Caco-2 (cell line): ENCODE data around the gene OR51E1. TPM values are rescaled to one million over a fixed set of nuclear protein-coding genes. Genes with fewer than 3 reads are reported as not detected.

ENCODE experiments used
- BruUV-seq: library from RNA; stranded (reverse); fragments of 400-500 nt; replicated peaks from 2 replicates; lab custom pipeline; 2021; lab: Mats Ljungman, UMichigan
- CTCF ChIA-PET: fragments of 300-600 bp; sonication (Branson Sonifier 250); formaldehyde crosslinking; loops from one replicate; lab custom pipeline; 2022; ENCODE audit warnings: antibody characterized with exemption; lab: Charles Lee
- POLR2A ChIA-PET: fragments of 300-600 bp; sonication (Branson Sonifier 250); formaldehyde crosslinking; loops from one replicate; lab custom pipeline; 2022; ENCODE audit warnings: antibody characterized with exemption; lab: Charles Lee
- DNase-seq, 2 experiments: peaks; one replicate each; pipeline versions ENCODE4 v3.0.0 to v3.0.0-alpha.2; 2020 to 2022
- H3K27me3 ChIP-seq: replicated peaks from 2 replicates; pipeline ENCODE4 v1.6.0; 2011; ENCODE audit warnings: low read length; ENCODE audit not compliant: control insufficient read depth, insufficient read depth
- H3K36me3 ChIP-seq: 2 replicates; pipeline ENCODE4 v1.5.1; 2011; ENCODE audit warnings: low read length; ENCODE audit not compliant: control insufficient read depth, insufficient read depth
- H3K4me1 ChIP-seq: fragments of 250-450 bp; sonication (Bioruptor Pico); 2 replicates; pipeline ENCODE4 v1.5.1; 2020; ENCODE audit warnings: mild to moderate bottlenecking
- H3K4me3 ChIP-seq: 2 replicates; pipeline ENCODE4 v1.5.1; 2011; ENCODE audit warnings: low read depth, mild to moderate bottlenecking, control low read depth, low read length
- H3K9me3 ChIP-seq: fragments of 250-450 bp; sonication (Bioruptor Pico); 2 replicates; pipeline ENCODE4 v1.5.1; 2020; ENCODE audit warnings: mild to moderate bottlenecking, moderate library complexity
- H3K27ac Mint-ChIP-seq: one replicate; pipeline ENCODE4 v1.8.0; 2022; ENCODE audit warnings: mixed read lengths; ENCODE audit not compliant: unreplicated experiment
- H3K27me3 Mint-ChIP-seq: one replicate; pipeline ENCODE4 v1.8.0; 2022; ENCODE audit warnings: mixed read lengths; ENCODE audit not compliant: insufficient read depth, unreplicated experiment
- H3K36me3 Mint-ChIP-seq: one replicate; pipeline ENCODE4 v1.8.0; 2022; ENCODE audit warnings: mild to moderate bottlenecking, mixed read lengths; ENCODE audit not compliant: insufficient read depth, unreplicated experiment
- H3K4me1 Mint-ChIP-seq: one replicate; pipeline ENCODE4 v1.8.0; 2022; ENCODE audit warnings: low read depth, mixed read lengths; ENCODE audit not compliant: unreplicated experiment
- H3K4me3 Mint-ChIP-seq: one replicate; pipeline ENCODE4 v1.8.0; 2022; ENCODE audit warnings: mild to moderate bottlenecking, moderate library complexity, mixed read lengths; ENCODE audit not compliant: unreplicated experiment
- H3K9me3 Mint-ChIP-seq: one replicate; pipeline ENCODE4 v1.8.0; 2022; ENCODE audit warnings: mixed read lengths; ENCODE audit not compliant: unreplicated experiment
- CTCF ChIP-seq, 2 experiments: fragments of 200-600 bp in 1 of 2; IDR thresholded peaks; 1 replicate in 1 of 2; 2 replicates in 1 of 2; pipeline versions ENCODE4 v1.5.1 to v1.8.0; 2011 to 2022; ENCODE audit warnings: antibody characterized with exemption in 1 of 2, control low read depth in 1 of 2, inconsistent platforms in 1 of 2, low read depth in 1 of 2, low read length in 1 of 2, mild to moderate bottlenecking in 1 of 2, moderate library complexity in 1 of 2; ENCODE audit not compliant: insufficient read depth in 1 of 2, severe bottlenecking in 1 of 2, unreplicated experiment in 1 of 2
- intact Hi-C: fragments of 100-400 bp; cut with micrococcal nuclease; formaldehyde crosslinking; loops from one replicate; pipeline ENCODE4 v1.10.0; 2022; ENCODE audit not compliant: unreplicated experiment
- total RNA-seq: library from RNA; stranded (reverse); gene quantifications from 2 replicates; pipeline ENCODE4 v1.2.3, GENCODE V29; 2022

The OR51E1 gene
- total RNA-seq, 1 experiment from 2014 or later, result not detected

- POLR2A ChIA-PET, result no interaction called here
- H3K9me3 ChIP-seq, result no peaks in the 10 kb centered on the region
- Mint-ChIP-seq H3K36me3 (no peaks in the 10 kb centered on the region), H3K4me1 (no peaks in the 10 kb centered on the region), H3K27me3 (peaks cover 5% of the 10 kb centered on the region), H3K9me3 (no peaks in the 10 kb centered on the region), H3K4me3 (no peak overlapping the region), H3K27ac (no peak overlapping the region)
- TF ChIP-seq CTCF (IDR thresholded peaks at IDR 0.05; ENCODE audit: insufficient read depth in 1 of 2, low read depth in 1 of 2, low read length in 1 of 2, severe bottlenecking in 1 of 2, unreplicated experiment in 1 of 2), result no peak
- no peak for DNase-seq
- H3K4me3 ChIP-seq, result no peak overlapping the region
- no peaks in the 10 kb centered on the region for H3K36me3 ChIP-seq
- intact Hi-C loops, result no loop called here
- CTCF ChIA-PET, result no interaction called here
- no TSS peak for BruUV-seq
- no peaks in the 10 kb centered on the region for H3K27me3 ChIP-seq
- no peaks in the 10 kb centered on the region for H3K4me1 ChIP-seq
Measured at GRCh38 chr11:4700436-4700820, 56.6 kb downstream of the OR51E1 start.

- H3K4me3 ChIP-seq, result no peak within 1 kb of the TSS
- H3K27me3 ChIP-seq, result no peaks in the 10 kb centered on the region
- no peak within 1 kb of the TSS for H3K4me3 Mint-ChIP-seq
- H3K36me3 ChIP-seq, result no peaks in the 10 kb centered on the region
- H3K4me1 ChIP-seq, result no peaks in the 10 kb centered on the region
- intact Hi-C loops, result loop anchor here (2.0 kb wide), 1 partner anchor 71 kb away; no protein-coding TSS in a partner anchor
- peaks cover 5% of the 10 kb centered on the region for H3K27me3 Mint-ChIP-seq
- no peak for DNase-seq
- no peak for TF ChIP-seq CTCF (IDR thresholded peaks at IDR 0.05; ENCODE audit: insufficient read depth in 1 of 2, low read depth in 1 of 2, low read length in 1 of 2, severe bottlenecking in 1 of 2, unreplicated experiment in 1 of 2)
- no peak within 1 kb of the TSS for H3K27ac Mint-ChIP-seq
- no peaks in the 10 kb centered on the region for H3K4me1 Mint-ChIP-seq
- H3K9me3 ChIP-seq, result no peaks in the 10 kb centered on the region
- ChIA-PET POLR2A (no interaction called here), CTCF (no interaction called here)
- H3K9me3 Mint-ChIP-seq, result no peaks in the 10 kb centered on the region
- no peaks in the 10 kb centered on the region for H3K36me3 Mint-ChIP-seq
- no TSS peak for BruUV-seq
Measured at GRCh38 chr11:4704054-4704789, 60.4 kb downstream of the OR51E1 start, which contains the start of gene MMP26. MMP26 (plus strand) TSS chr11:4704784.

- no peaks in the 10 kb centered on the region for H3K36me3 Mint-ChIP-seq
- H3K4me1 Mint-ChIP-seq, result no peaks in the 10 kb centered on the region
- H3K9me3 Mint-ChIP-seq, result no peaks in the 10 kb centered on the region
- no peaks in the 10 kb centered on the region for H3K27me3 ChIP-seq
- H3K4me3 Mint-ChIP-seq, result no peak overlapping the region
- H3K27ac Mint-ChIP-seq, result no peak overlapping the region
- ChIA-PET POLR2A (interaction anchor here (0.6 kb wide), 1 partner anchor 81 kb away, joined by 3 read pairs; no protein-coding TSS in a partner anchor), CTCF (no interaction called here)
- no peak for TF ChIP-seq CTCF (IDR thresholded peaks at IDR 0.05; ENCODE audit: insufficient read depth in 1 of 2, low read depth in 1 of 2, low read length in 1 of 2, severe bottlenecking in 1 of 2, unreplicated experiment in 1 of 2)
- no peak overlapping the region for H3K4me3 ChIP-seq
- no peaks in the 10 kb centered on the region for H3K36me3 ChIP-seq
- DNase-seq, result no peak
- intact Hi-C loops, result loop anchor here (2.0 kb wide), 1 partner anchor 70 kb away; no protein-coding TSS in a partner anchor
- no peaks in the 10 kb centered on the region for H3K4me1 ChIP-seq
- H3K9me3 ChIP-seq, result no peaks in the 10 kb centered on the region
- peaks cover 6% of the 10 kb centered on the region for H3K27me3 Mint-ChIP-seq
- BruUV-seq, result no TSS peak
Measured at GRCh38 chr11:4704790-4705334, 61.1 kb downstream of the OR51E1 start.

Other genes with a start within 250 kb of the OR51E1 start
- not detected in 2 replicates for gene OR52K2, start 194.7 kb upstream of the OR51E1 start, total RNA-seq
- not detected in 2 replicates for gene OR52K1, start 161.3 kb upstream of the OR51E1 start, total RNA-seq
- gene OR52M1, start 98.8 kb upstream of the OR51E1 start, total RNA-seq, result not detected in 2 replicates
- gene OR52I2, start 62.2 kb upstream of the OR51E1 start, total RNA-seq, result not detected in 2 replicates
- not detected in 2 replicates for gene OR52I1, start 49.9 kb upstream of the OR51E1 start, total RNA-seq
- gene TRIM68, start 35.8 kb upstream of the OR51E1 start, total RNA-seq, result 4.9 and 6.9 TPM in 2 replicates
- not detected in 2 replicates for gene OR51D1, start 6.5 kb upstream of the OR51E1 start, total RNA-seq
- not detected in 2 replicates for gene OR51E2, start 53.9 kb downstream of the OR51E1 start, total RNA-seq
- not detected in 2 replicates for gene MMP26, start 60.8 kb downstream of the OR51E1 start, total RNA-seq
- not detected in 2 replicates for gene OR51F1, start 126.0 kb downstream of the OR51E1 start, total RNA-seq
- gene OR52R1, start 160.4 kb downstream of the OR51E1 start, total RNA-seq, result not detected in 2 replicates
- gene OR51F2, start 177.3 kb downstream of the OR51E1 start, total RNA-seq, result not detected in 2 replicates
- not detected in 2 replicates for gene OR51S1, start 205.2 kb downstream of the OR51E1 start, total RNA-seq
- gene OR51T1, start 237.9 kb downstream of the OR51E1 start, total RNA-seq, result not detected in 2 replicates